Measurements from ENCODE around the gene XK. TPM values are rescaled to one million over a fixed set of nuclear protein-coding genes. Genes with fewer than 3 reads are reported as not detected.

The XK gene
- total and polyA plus RNA-seq, 9 of the 15 experiments (the other 6 are each of a cell fraction or from before 2014, with no cell fraction given), result 4.0 to 21.6 (median 11.6) TPM

DNA sequence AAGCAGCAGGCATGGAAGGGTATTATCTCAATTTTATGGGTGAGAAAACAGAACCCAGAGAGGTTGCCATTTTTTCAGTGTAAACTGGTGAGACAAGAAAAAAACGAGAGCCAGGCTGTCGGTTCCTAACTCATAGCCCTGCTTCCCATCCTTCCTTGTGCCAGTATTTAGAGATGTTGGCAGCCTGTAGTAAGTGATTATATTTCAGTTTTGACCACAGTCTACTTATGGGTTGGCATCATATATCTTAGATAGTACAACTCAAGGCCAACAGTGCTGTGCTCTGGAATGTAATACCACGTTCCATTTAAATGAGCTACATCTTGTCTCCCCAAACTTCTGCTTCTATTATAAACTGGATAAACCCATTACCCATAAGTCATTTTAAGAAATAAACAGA lies 40.8 kb downstream of the XK start:
- H4K20me1 ChIP-seq (replicated peaks; ENCODE audit: control insufficient read depth, insufficient read depth, low read length), result no peaks in the 10 kb centered on the region
- in situ Hi-C loops (cut with MboI) (loop anchor here (25.0 kb wide), 1 partner anchor 436 kb away; no protein-coding TSS in a partner anchor), intact Hi-C loops (cut with micrococcal nuclease) (no loop called here)
- no peak overlapping the region for H3K4me3 ChIP-seq
- TF ChIP-seq, protein P1, sequence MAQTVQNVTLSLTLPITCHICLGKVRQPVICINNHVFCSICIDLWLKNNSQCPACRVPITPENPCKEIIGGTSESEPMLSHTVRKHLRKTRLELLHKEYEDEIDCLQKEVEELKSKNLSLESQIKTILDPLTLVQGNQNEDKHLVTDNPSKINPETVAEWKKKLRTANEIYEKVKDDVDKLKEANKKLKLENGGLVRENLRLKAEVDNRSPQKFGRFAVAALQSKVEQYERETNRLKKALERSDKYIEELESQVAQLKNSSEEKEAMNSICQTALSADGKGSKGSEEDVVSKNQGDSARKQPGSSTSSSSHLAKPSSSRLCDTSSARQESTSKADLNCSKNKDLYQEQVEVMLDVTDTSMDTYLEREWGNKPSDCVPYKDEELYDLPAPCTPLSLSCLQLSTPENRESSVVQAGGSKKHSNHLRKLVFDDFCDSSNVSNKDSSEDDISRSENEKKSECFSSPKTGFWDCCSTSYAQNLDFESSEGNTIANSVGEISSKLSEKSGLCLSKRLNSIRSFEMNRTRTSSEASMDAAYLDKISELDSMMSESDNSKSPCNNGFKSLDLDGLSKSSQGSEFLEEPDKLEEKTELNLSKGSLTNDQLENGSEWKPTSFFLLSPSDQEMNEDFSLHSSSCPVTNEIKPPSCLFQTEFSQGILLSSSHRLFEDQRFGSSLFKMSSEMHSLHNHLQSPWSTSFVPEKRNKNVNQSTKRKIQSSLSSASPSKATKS (CRISPR knock-in tag; IDR thresholded peaks at IDR 0.05), result no peak
- TF ChIP-seq, protein P2, sequence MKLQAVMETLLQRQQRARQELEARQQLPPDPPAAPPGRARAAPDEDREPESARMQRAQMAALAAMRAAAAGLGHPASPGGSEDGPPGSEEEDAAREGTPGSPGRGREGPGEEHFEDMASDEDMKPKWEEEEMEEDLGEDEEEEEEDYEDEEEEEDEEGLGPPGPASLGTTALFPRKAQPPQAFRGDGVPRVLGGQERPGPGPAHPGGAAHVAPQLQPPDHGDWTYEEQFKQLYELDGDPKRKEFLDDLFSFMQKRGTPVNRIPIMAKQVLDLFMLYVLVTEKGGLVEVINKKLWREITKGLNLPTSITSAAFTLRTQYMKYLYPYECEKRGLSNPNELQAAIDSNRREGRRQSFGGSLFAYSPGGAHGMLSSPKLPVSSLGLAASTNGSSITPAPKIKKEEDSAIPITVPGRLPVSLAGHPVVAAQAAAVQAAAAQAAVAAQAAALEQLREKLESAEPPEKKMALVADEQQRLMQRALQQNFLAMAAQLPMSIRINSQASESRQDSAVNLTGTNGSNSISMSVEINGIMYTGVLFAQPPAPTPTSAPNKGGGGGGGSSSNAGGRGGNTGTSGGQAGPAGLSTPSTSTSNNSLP (IDR thresholded peaks at IDR 0.05; ENCODE audit: borderline replicate concordance, low read depth, low read length), result no peak
- no peak for TF ChIP-seq TCFL5 (CRISPR knock-in tag; conservative IDR thresholded peaks at IDR 0.05)
- no peak overlapping the region for H2AFZ ChIP-seq (ENCODE audit: low read depth, low read length)
- no peak overlapping the region for H3K9ac ChIP-seq (ENCODE audit: insufficient read depth in 1 of 2, low read depth in 2 of 2, low read length in 2 of 2)
- POLR2A ChIA-PET, result no interaction called here
- H3K27ac ChIP-seq (ENCODE audit: extremely low read depth, low read depth, low read length), result no peak overlapping the region
- CTCF ChIA-PET (ENCODE audit: low intra/inter-chr PET ratio), result no interaction called here
- H3K36me3 ChIP-seq (ENCODE audit: control insufficient read depth, insufficient read depth, low read length), result peaks cover 7% of the 10 kb centered on the region; the same call in 1 of the 3 replicates
- H3K9me3 ChIP-seq (replicated peaks; ENCODE audit: control insufficient read depth, insufficient read depth, low read depth, low read length), result no peaks in the 10 kb centered on the region
- peaks cover 15% of the 10 kb centered on the region; the same call in 2 of the 3 replicates for H3K79me2 ChIP-seq (ENCODE audit: control insufficient read depth, insufficient read depth, low read length)
- 63% methylated on average over 1 of the region's 3 CpGs for WGBS (ENCODE audit: insufficient coverage, low coverage, missing lambda C conversion rate)
- FAIRE-seq, result no peak
- no peaks in the 10 kb centered on the region for H3K4me1 ChIP-seq (replicated peaks in 1 of 2; ENCODE audit: control insufficient read depth in 2 of 2, insufficient read depth in 2 of 2, low read length in 2 of 2)
- no TSS peak for BruUV-seq (replicated peaks)
- no peak for ATAC-seq
- H3K9me1 ChIP-seq (ENCODE audit: control insufficient read depth, insufficient read depth, low read length), result no peaks in the 10 kb centered on the region
- no peak overlapping the region for H3K4me2 ChIP-seq (ENCODE audit: insufficient read depth, low read length)
- DNase-seq (ENCODE audit: extremely low read depth in 1 of 4, low spot score in 3 of 4), result no peak
- H3K27me3 ChIP-seq (ENCODE audit: control insufficient read depth in 2 of 2, insufficient read depth in 2 of 2, low read length in 2 of 2), result no peaks in the 10 kb centered on the region

Measured in K562 (cell line).